Esophagus mucosa (tissue), 1 donor: ENCODE measurements around the gene TMEM175. TPM values are rescaled to one million over a fixed set of nuclear protein-coding genes. Genes with fewer than 3 reads are reported as not detected.

Source experiments
- ATAC-seq: fragments of 200-7000 bp; cut with Tn5 transposase; one replicate; pipeline ENCODE4 v1.9.1; 2020
- total RNA-seq: library from RNA; stranded (reverse); gene quantifications from one replicate; pipeline ENCODE4 v1.2.4, GENCODE V29; 2023
- donor health status: DM: yes; HTN: yes; CAD: no.

Gene TMEM175
- total RNA-seq, 1 donor from 2014 or later, result 11.2 TPM

- no peak for ATAC-seq
These were observed 28.5 kb downstream of the TMEM175 start for GRCh38 chr4:960636-961350.

DNA sequence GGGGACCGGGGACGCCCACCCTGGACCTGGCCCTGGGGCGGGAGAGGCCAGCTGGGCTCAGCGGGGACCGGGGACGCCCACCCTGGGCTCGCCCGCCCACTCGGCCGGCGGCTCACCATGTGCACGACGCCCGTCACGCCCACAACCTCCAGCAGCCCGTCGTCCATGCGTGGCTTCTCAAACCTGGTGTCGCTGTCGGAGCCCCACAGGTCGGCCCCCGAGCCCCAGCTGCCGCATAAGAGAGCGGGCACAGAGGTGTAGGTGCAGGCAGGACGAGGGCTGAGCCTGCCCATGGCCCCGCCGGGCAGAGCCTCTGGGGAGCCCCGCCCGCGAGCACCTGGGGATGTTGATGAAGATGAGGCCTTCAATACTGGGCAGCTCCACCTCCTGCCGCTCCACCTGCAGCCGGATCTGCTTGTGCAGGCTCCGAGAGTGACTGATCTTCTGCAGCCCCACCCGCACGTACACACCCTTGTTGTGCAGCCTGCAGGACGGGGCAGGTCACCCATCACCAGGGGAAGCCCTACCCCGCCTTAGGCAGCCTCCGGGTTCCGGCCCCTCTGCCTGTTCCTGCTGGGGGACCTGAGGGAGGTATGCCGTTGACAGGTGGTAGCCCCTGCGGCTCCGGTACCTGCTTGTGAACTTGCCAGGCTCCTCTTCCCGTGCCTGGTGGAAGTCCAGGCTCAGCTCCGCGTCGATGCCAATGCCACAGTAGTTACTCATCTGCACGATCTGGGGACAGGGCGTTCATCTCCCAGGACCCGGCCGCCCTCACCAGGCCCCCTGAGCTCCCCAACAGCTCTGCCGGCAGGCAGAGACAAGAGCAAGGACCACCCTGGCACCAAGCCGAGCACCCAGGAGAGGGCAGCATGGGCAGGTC lies 29.3 kb downstream of the TMEM175 start:
- peak; percentile 89 for ATAC-seq

DNA sequence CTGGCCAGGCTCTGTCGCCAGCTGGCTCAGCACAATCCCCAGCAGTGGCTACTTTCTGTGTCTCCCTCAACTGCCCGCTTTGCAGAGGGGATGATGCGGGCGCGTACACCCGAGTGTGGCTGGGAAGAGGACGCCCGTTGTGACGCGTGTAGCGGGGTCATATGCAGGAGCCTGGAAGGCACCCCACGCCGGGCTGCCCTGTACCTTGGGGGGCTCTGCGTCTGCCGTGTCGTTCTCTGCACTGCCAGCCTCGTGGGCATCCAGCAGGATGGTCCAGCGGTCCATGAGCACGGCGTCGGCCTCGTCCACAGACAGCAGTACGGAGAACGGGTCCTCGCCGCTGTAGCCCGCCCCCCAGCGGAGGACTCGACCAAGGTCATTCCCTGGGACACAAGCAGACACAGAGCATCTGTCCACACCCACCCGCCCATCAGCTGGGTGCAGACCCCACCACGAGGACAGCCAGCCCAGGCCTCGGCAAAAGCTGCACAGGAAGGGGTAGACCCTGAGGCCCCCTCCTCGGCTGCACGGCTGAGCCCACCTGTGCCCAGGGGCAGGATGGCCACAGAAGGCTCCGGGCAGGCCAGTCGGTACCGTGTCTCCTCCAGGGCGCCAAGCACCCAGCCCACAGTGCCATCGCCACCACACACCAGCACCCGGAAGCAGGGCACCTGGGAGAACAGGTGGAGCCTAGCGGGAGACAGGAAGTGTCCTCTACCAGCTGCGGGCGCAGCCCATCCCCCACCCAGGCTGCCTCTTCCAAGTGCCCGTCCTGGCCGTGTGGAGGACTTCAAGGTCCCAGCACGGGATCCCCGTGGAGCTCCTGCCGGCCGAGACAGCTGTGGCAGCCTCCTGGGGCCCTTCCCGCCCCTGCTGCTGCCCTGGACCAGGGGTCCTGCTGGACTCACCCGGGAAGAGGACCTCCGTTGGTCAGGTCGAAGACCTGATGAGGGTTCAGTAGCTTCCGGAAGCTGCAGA lies 30.3 kb downstream of the TMEM175 start:
- no peak for ATAC-seq

GRCh38 chr4:963276-964225 lies 31.3 kb downstream of the TMEM175 start:
- ATAC-seq, result peak; percentile 37

DNA sequence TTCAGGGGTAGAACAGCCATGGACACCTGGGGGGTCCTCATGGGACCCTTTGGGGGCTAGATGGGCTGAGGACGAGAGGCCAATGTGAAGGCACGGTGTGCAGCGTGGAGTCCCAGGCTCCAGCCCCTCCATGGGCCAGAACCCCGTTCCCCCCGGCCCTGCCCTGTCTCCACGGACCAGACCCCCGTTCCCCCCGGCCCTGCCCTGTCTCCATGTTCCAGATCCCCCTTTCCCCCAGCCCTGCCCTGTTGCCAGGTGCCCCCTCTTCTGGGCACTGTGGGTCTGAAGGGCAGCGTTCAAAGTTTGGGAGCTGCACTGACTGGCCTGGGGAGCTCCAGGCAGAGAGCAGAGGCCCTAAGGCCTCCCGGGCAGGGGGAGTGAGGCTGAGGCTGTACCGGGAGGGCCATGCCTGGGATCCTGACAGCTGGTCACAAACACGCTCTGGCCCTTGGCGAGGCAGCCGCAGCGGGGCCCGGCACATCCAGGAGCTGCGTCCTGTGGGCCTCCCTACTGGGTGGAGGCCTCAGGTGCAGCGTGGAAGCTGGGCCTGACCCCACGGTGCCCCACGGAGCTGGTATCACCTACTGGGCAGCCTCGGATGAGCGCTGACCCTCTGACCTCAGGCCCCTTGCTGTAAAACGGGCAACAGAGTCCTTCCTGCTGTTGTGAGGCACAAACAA lies 32.2 kb downstream of the TMEM175 start:
- no peak for ATAC-seq

- no peak for ATAC-seq
These were observed 32.9 kb downstream of the TMEM175 start for GRCh38 chr4:965048-965765.

DNA sequence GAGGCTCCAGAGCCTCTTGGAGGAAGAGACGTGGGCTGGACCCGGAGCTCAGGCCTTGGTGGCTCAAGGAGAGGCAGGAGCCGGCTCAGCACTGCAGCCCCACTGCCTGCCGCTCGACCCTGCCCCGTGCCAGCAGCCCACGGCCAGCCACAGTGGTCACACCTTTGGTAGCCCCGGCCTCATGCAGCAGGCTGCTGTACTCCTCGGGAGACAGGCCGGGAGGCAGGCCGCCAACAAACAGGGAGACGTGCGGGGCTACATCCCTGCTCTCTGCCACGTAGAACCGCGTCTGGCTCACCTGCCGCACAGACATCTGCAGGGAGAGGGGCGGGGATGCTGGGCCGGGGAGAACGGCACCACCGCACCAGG lies 33.5 kb downstream of the TMEM175 start:
- ATAC-seq, result no peak

- ATAC-seq, result no peak
These were observed 34.2 kb downstream of the TMEM175 start for GRCh38 chr4:966266-967112.

GRCh38 chr4:967113-968104 lies 35.1 kb downstream of the TMEM175 start:
- no peak for ATAC-seq

DNA sequence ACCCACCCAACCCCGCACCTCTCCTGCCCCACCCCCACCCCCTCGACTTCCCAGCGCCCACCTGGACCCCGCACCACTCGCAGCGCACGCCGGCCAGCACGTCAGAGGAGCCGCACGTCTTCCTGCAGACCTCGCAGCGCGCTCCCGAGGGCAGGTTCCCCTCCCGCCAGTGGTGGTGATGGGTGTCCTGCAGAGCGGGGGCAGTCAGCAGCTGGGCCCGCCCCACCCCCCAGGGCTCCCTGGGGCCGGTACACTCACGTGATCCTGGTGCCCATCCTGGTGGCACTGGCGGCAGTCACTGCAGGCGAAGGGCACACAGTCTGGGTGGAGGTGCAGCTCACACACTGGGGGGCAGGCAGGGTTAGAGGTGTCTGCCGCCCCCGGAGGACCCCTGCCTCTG lies 36.0 kb downstream of the TMEM175 start:
- no peak for ATAC-seq

DNA sequence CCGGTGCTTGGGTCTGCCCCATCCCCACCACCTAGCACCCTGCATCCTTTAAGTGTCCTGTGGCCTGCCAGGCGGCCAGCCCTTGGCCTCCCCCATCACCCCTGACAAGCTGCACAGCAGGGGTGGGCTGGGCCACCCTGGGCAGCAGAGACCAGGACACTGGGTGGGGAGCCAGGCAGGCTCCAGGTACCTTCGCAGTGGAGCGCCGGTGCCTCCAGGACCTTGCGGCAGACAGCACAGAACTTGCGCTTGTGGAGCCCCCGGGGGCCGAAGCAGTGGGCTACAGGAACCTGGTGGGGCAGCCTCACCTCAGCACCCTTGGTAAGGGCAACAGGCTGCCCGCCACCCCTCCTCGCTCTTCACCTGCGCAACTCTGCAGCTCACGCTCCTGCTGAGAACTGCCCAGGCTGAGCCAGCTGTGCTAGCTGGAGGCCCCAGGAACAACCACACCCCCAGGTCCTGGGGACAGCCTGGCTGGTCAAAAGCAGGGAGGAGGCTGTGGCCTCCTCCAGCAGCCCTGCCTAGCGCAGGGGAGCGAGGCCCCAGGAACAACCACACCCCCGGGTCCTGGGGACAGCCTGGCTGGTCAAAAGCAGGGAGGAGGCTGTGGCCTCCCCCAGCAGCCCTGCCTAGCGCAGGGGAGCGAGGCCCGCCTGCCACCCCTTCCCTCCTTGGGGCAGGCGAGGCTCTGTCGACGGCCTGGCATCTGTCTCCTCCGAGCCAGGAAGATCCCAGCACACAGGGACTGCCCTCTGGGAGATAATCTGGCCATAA lies 36.5 kb downstream of the TMEM175 start:
- no peak for ATAC-seq

- no peak for ATAC-seq
These were observed 37.9 kb downstream of the TMEM175 start for GRCh38 chr4:970046-970745.

GRCh38 chr4:970854-971520 lies 38.7 kb downstream of the TMEM175 start:
- ATAC-seq, result no peak

DNA sequence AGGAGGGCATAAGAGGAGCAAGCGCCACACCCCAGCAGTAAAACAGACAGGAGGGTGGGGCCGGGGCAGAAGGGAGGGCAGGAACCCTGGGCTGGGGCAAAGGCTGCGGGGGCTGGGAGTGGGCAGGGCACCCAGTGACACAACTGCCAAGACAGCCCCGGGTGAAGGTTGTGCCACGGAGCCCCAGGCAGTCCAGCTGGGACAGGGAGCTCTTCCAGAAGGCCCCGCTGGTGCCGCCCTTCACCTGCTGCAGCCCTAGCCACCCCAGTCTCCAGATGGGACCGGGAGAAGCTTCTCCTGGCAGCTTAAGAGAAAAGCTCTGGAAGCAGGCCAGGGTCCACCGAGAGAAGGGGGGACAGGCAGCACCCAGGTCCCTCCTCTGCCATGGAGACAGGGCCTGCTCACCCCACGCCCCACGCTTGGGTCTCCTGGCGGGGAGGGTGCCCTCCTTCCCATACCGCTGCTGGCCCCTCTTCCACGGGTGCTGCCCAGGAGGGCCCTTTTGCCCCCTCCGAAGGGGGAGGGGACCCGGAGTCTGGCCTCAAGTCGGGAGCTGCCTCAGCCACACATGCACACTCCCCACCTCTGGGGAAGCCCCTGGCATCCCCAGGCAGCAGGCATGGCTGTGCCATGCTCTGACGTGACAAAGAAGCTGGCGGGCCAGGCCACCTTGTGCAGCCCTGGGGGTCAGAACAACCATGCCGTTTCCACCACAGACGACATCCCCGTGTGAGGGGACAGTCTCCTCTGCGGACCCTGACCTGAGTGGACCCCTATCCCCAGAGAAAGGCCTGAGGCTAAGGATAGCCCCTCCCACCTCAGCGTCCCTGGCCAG lies 39.6 kb downstream of the TMEM175 start:
- ATAC-seq, result peak; percentile 37
